GM21576 (cell line): ENCODE results near the gene LPAR5.
"Not testable (repeated sequence)": the region's sequence is repeated elsewhere in the genome, so short reads cannot be mapped to it uniquely, and the experiment has no call there.

Source experiments
- ATAC-seq: cut with Tn5 transposase; IDR thresholded peaks from one replicate; pipeline ENCODE4 v1.9.1; 2021; ENCODE audit warnings: mild to moderate bottlenecking, moderate library complexity; ENCODE audit not compliant: unreplicated experiment

The LPAR5 gene

DNA sequence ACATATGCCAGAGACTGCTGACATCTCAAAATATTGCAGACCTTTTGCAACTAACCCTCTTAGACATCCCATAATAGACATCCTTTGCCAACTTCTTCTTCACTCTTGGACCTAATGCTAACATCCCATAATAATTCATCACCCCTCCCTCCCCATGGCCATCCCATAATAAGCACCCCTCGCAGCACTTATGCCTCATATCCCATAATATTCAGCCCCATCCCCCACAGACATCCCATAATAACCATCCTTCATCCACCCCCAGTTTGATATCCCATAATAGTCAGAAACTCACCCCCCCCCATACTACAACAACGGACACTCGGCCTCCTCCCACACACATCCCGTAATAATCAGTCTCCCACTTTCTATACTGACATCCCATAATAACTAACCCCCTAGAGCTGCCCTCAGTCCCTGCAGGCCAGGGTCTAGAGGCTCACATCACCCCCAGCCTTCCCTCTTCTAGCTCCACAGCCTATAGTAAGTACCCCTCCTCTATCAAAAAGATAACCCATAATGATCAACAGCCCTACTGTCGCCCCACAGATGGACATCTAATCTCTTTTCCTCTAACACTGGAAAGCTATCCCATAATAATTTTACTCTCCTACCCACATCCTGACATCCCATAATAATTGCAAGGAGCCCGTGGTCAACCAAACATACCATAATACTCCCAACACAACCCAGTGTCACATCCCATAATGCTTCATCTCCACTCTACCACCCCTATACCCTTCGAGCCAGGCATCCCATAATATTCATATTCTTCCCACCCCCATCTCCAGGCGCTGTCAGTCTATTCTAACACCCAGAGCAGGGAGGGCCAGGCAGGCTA is 27.8 kb downstream of the LPAR5 start:
- ATAC-seq, result no peak

DNA sequence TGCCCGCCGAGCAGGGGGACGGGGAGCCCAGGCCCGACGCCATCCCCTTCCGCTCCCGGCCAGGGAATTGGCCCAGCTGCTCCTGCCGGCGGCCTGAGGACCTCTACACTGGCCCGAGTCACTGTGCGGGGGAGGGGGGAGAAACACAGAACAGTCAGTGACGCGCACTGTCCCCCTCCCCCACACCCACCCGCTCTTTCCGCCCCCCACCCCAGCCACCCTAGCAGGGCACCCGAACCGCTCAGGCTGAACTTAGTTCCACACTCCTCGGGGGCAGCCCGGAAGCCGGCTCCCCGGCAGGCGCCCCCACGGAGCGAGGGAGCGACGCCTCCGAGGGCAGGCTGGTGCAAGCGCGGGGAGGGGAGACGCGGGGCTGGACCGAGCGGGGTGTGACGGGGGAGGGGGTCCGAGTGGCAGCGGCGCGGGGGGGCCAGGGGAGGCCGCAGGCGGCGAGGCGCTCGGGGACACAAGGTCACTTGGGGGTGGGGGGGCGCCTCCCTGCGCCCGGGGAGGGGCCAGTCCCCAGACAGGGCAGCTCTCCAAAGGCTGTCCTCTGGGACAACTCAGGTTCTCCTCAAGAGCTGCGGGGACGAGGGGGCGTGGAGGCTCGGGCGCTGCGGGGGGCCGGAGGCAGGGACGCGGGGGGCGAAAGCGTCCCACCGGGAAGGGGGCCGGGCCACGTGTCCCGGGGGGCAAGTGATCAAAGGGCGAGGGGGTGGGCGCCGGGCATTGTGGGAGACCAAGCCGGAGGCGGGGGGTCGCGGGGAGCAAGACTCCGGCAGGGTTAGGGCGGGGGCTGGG is 29.2 kb downstream of the LPAR5 start:
- ATAC-seq, result no peak

DNA sequence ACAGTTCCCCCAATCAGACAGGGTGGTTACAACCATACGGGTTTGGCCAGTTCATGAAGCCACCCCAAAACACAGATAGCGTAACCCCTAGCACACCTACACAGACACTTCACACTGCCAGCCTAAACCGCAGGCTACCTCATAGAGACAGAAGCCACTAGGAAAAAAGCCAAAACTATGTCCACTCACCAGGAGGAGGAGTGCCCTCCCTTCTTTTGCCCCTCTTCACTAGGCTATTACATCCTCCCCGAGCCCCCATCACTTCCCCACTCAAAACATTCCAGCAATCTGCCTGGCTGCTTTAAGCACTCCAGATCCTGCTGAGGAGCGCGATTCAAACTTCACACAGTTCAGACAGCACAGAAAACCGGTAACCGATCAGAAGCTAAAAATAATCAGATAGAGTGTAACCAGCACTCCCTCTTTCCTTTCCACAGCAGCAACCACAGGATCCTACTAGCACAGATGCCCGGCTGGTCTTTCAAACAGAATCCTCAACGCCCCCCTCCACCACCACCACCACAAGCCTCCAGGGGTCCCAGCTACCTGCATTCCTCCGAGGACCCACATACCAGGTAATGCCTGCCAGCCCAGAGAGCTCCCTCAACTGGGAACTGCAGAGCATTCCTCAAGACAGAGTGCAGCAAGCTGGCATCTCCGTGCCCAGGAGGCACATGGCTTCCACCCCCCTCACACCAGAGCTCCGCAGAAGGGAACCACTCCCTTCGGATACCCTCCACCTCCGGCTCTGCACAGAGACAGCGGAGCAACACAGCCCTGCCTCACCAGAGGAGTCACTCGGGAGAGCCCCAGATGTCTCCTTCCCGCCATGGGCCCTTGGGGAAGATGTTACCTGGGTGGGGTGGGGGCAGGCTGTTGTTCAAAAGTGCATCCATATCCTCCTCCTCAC is 30.1 kb downstream of the LPAR5 start:
- no peak for ATAC-seq

DNA sequence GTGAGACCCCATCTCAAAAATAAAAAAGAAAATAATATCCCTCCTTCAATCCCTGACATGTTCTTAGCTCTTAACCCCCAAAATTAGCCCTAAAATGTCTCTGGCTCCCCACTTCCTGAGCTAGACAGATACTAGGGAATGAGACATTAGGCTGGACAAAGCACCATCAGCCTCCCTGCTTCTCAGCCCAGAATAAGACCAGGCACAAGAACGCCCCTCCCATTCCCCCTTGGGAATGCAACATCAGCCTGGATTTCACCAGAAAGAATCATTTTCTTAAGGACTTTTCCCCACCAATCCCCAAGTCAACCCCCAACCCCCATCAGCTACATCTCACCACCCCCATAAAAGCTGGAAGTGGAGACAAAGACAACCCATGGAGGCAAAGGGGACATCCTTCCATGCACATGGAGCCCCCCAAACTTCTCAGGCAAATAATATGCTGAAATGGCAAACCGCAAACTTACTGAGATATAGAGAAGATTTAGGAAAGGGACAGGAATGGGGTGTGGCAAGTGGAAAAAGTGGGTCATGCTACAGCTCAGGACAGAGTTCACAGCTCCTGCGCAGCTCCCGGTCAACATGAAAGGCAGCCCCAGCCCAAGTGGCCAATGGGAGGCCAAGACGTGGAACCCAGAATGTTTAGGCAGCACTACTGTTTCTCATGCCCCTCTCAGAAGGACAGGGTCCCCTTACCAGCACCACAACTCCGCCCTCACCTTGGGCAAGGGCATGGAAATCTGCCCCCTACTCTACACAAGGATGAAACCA is 31.3 kb downstream of the LPAR5 start:
- ATAC-seq, result no peak

DNA sequence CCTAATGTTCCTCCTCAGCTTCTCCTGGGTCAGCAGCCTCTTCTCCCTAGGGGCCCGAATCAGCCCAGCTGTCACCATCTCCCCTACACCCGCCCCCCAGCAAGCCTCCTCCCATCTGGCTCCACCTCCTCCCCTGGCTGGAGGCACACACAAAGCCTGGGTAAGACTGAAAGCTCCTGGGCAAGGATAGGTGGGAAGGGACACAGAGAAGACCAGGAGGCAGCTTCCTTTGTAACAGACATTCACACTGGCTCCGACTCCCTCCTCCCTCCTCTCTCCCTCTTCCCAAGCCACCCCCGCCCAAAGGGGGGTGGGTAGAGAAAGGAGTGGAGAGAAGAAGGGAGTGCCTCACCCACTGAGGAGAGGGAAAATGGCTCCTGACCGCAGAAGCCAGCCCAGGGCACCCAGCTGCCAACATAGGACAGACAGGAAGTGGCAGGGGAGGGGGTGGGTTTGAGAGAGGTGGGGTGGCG is 32.6 kb downstream of the LPAR5 start:
- ATAC-seq, result no peak

DNA sequence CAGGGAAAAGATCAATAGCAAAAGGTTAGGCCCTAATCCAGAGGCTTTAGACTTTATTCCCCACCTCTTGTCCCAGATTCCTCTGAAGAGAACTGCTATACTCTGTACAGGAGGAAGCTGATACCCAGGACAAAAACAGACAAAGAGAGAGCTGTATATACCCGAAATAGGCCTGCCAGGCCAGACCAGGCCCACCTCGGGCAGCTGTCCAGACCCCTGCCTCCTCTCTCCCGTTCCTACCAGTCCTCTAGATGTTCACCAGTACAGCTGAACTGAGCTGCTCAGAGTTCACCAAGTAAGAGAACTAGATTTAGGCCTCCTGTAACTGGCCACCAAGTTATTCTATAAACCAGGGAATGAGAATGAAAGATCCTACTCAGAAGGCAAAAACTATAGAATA is 33.2 kb downstream of the LPAR5 start:
- ATAC-seq, result no peak

DNA sequence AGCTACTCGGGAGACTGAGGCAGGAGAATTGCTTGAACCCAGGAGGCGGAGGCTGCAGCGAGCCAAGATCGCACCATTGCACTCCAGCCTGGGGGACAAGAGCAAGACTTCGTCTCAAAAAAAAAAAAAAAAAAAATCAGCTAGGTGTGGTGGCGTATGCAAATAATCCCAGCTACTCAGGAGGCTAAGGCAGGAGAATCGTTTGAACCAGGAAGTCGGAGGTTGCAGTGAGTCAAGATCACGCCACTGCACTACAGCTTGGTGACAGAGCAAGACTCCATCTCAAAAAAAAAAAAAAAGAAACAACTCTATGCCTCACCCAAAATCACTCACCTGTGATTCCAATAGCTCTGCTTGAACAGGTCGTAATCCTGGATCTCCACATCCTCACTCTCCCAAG is 40.1 kb downstream of the LPAR5 start:
- not testable (repeated sequence) for ATAC-seq

DNA sequence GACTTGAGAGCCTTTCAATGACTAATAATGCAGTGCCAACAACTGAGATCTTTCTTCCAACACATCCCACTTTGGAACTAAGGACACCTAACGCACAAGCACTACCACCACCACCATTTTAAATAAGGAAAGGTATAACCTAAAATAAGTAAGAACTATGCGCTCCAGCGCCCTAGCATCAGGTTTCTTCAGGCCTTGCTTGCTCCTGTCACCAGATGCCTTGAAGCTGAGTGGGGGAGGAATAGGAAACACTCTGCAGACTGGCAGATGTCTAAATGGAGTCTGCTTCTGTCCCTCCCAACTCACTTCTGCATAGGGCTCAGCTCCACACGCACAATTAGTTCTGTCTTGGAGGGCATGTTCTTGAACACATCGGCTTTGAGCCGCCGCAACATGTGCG is 43.7 kb downstream of the LPAR5 start:
- ATAC-seq, result no peak

DNA sequence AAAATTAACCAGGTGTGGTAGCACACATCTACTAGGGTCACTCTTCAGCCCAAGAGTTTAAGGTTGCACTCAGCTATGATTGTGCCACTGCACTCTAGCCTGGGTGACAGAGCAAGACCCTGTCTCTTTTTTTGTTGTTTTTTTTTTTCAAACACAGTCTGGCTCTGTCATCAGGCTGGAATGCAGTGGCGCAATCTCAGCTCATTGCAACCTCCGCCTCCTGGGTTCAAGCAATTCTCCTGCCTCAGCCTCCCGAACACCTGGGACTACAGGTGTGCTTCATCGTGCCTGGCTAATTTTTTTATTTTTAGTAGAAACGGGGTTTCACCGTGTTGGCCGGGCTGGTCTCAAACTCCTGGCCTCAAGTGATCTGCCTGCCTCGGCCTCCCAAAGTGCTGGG is 49.2 kb downstream of the LPAR5 start:
- ATAC-seq, result not testable (repeated sequence)

DNA sequence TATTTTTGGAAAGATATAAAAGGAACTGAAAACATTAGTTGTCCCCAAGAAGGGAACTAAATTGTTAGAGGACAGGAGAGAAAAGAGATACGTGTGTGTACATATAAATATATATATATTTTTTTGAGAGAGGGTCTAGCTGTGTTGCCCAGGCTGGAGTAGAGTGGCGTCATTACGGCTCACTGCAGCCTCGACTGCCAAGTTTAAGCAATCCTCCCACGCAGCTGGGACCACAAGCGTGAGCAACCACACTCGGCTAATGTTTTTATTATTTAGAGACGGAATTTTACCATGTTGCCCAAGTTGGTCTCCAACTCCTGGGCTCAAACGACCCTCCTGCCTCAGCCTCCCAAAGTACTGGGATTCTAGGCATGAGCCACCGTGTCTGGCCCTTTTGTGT is 51.5 kb downstream of the LPAR5 start:
- ATAC-seq, result no peak

DNA sequence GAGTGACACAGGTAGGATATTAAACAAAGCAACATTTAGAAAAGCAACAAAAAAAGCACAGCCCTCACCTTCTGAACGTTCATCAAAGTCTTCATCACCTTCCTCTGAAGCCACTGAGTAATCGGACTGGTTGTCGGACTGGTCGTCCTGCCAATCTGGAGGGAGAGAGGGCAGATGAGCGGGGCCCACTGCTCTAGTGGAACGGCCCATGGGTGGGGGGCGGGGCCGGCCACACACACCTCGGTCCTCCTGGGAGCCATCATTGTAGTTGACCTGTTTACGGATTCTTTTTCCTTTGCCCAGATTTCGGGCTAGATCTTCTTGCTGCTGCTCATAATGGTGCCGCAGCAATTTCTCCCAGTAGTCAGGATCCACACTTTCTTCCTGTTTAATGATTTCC is 52.8 kb downstream of the LPAR5 start:
- no peak for ATAC-seq

DNA sequence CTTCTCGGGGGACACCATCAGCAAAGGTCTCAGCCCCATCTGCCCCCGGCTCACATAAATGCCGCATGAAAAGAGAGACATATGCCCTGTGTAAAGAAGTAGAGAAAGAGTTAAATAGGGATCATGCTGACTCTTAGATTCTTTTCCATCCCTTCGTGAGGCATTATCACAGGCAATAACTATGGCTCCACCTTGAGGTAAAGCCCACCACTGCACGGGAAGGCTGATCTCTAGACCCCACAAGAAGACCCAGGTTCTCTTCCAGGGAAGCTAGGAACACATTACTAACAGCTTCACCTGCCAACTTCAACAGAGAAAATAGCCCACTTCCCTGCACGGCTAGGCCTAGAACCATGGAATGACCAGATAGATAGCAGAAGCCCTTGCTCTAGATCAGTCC is 53.6 kb downstream of the LPAR5 start:
- no peak for ATAC-seq

DNA sequence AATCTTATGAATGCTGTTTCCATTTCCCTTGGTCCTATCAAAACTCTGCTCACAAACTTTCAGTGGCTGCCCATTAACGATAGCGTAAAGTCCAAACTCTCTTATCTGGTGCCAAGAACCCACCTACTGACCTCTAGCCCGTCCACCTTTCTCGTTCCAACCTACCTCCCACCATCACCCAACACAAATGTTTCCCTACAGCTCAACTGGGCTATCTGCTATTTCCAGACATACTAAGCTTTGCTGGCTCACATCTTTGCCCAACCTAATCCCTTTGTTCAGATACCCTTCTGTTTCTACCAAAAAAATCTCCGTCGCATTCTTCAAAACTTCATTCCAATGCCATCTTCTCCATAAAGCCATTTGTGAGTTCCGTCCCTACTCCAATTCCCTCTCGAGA is 60.1 kb downstream of the LPAR5 start:
- no peak for ATAC-seq

DNA sequence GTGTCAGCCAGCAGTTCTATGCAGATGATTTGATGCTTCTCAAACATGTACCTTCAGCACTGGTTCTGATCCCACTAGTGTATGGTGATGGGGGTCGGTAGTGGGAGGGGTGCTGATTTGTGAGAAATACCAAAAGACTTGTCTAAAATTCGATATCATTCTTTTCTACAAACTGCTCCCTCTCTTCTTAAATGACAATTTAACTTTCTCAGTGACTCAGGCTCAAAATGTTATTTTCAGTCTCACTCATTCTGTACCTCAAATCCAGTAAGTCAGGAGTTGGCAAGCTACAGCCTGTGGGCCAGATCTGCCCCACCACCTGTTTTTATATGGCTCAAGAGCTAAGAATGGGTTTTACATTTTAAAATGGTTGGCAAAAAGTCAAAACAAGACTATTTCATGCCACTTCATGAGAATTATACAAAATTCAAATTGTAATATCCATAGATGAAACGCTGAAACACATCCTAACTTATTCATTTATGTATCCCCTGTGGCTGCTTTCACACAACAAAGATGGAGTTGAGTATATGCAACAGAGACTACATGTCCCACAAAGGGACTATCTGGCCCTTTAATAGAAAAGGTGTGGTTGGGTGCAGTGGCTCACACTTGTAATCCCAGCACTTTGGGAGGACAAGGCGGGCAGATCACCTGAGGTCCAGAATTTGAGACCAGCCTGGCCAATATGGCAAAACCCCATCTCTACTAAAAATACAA is 61.0 kb downstream of the LPAR5 start:
- ATAC-seq, result no peak

DNA sequence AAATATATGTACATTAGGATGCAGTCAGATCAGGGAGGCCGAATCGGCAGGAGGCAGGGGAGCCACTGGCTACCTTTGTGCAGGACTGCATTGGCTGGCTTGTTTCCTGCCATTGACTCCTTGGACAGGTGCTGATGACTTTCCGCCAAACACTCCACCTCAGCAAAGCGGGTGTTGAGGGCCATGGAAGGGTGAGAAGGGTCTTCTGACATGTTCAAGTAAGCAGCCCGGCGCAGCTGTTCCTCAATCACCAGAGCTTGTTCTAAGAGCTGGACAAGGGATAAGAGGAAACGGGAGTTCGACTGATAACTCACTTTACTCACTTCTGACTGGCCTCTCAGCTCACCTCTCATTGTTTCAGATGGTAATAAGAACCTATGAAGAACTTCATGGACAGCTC is 62.8 kb downstream of the LPAR5 start:
- ATAC-seq, result no peak

DNA sequence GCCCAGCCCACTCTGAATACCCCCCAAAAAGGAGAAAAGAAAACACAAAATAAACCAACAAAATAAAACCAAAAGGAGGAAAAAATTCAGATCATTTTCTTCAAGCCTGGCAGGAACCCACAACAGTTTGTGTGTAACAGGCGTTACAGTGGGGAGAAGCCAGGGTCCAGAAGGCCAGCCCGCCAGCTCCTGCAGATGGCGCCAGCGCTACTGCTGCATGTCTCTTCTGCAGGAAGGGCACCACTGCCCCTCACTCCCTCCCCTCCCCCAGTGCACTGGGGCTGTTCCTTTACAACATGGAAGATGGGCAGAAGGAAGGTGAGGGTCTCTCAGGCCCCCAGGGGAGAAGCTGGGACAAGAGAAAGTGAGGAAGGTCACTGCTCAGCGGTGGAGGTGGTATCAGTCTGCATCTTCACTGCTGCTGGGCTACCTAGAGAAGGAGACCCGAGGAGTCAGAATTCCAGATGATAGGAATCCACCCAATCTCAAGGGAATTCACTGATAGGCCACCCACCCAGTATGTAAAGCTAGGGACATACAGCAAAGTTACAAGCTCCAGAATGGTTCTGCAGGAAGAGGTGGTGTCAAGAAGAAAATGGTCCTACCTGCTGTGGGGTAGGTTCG is 65.4 kb downstream of the LPAR5 start:
- no peak for ATAC-seq

DNA sequence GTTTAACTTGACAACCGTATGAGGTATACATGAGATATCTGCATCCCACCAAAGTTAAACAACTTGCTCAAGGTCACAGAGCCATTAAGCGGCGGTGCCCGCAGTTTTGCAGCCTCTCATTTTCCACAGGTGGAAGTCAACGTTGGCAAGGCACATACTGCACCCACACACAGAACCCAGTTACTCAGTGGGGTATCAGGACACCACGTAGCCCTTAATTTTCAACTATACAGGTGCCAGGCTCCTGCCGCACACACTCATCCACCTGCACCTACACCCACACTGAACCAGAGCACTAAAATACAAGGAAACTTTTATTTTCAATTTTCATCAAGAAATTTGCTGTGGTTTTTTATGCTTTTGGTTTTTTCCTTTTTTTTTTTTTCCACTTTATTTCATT is 66.0 kb downstream of the LPAR5 start:
- no peak for ATAC-seq

DNA sequence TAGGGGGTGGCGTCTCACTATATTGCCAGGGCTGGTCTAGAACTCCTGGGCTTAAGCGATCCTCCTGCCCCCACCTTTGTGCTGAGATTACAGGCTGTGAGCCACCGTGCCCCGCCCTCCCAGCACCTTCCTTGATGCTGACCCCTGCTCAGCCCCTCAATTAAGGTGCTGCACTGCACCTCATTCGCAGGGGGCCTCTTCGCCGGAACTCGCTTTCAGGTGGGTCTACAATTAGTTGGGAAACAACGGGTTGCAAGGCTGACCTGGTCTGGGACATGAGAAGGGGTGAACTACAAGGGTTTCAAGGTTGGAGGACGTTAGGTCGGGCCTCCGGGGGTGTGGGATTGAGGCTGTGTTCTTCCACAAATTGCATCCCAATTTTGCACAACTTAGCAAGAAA is 66.4 kb downstream of the LPAR5 start:
- ATAC-seq, result no peak
